Neuron (in vitro differentiated cells): Measurements from ENCODE around the gene PDK4.

Experiments used
- H2AFZ ChIP-seq: one replicate; pipeline ENCODE4 v1.6.1; 2013; ENCODE audit warnings: low read depth, mild to moderate bottlenecking, inconsistent platforms, low read length, moderate library complexity
- H3K27me3 ChIP-seq: one replicate; pipeline ENCODE4 v1.6.1; 2013; ENCODE audit warnings: low read length; ENCODE audit not compliant: insufficient read depth
- H3K36me3 ChIP-seq: one replicate; pipeline ENCODE4 v1.6.1; 2013; ENCODE audit warnings: low read length; ENCODE audit not compliant: insufficient read depth
- H3K4me1 ChIP-seq: one replicate; pipeline ENCODE4 v1.6.1; 2013; ENCODE audit warnings: low read length; ENCODE audit not compliant: insufficient read depth
- H3K4me3 ChIP-seq: 2 replicates; pipeline ENCODE4 v1.5.1; 2013; ENCODE audit warnings: mild to moderate bottlenecking, low read length, moderate library complexity
- H3K9me3 ChIP-seq: one replicate; pipeline ENCODE4 v1.6.1; 2013; ENCODE audit warnings: low read length

The PDK4 gene

DNA sequence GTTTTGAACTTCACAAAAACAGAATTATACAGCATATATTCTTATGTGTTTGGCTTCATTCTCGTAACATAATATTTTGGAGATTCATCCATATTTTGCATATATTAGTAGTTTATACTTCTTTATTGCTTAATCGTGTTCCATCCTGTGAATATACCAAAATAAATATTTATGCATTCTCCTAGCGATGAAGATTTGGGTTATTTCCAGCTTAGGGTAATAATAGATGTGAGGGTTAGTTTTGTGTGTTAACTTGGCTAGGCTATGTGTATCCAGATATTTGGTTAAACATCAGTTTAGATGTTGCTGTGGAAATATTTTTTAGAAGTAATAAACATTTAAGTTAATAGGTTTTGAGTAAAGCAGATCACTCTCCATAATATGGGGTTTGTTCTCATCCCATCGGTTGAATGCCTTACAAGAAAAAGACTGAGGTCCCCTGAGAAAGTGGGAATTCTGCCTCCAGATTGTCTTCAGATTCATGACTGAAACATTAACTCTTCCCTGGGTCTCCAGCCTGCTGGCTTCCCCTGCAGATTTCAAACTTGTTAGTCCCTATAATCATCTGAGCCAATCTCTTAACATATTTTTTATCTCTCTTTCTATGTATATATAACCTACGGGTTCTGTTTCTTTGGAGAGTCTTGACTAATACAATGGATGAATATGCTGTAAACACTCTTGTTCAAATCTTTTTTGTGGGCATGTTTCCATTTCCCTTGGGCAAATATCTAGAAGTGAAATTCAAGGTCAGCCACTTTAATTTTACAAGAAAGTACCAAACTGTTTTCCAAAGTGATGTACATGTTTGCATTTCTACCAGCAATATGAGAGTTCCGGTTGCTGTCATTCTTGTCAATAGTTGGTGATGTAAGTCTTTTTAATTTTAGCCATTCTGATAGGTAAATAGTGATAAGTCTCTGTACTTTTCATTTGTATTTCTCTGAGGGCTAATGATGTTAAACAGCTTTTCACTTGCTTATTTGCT lies 48.7 kb downstream of the PDK4 start:
- no peaks in the 10 kb centered on the region for H3K27me3 ChIP-seq
- H3K4me3 ChIP-seq: no peak overlapping the region
- H2AFZ ChIP-seq: no peak overlapping the region
- H3K36me3 ChIP-seq: no peaks in the 10 kb centered on the region
- no peaks in the 10 kb centered on the region for H3K4me1 ChIP-seq
- H3K9me3 ChIP-seq: no peaks in the 10 kb centered on the region

GRCh38 chr7:95546647-95547046 lies 49.7 kb downstream of the PDK4 start:
- no peak overlapping the region for H2AFZ ChIP-seq
- no peaks in the 10 kb centered on the region for H3K4me1 ChIP-seq
- H3K36me3 ChIP-seq: no peaks in the 10 kb centered on the region
- H3K9me3 ChIP-seq: no peaks in the 10 kb centered on the region
- H3K4me3 ChIP-seq: no peak overlapping the region
- no peaks in the 10 kb centered on the region for H3K27me3 ChIP-seq

- H3K4me3 ChIP-seq: no peak overlapping the region
- H3K27me3 ChIP-seq: no peaks in the 10 kb centered on the region
- H3K36me3 ChIP-seq: no peaks in the 10 kb centered on the region
- peak overlapping the region; percentile 93 for H2AFZ ChIP-seq
- H3K4me1 ChIP-seq: no peaks in the 10 kb centered on the region
- H3K9me3 ChIP-seq: no peaks in the 10 kb centered on the region
These were observed 50.6 kb downstream of the PDK4 start for GRCh38 chr7:95545673-95546072.

DNA sequence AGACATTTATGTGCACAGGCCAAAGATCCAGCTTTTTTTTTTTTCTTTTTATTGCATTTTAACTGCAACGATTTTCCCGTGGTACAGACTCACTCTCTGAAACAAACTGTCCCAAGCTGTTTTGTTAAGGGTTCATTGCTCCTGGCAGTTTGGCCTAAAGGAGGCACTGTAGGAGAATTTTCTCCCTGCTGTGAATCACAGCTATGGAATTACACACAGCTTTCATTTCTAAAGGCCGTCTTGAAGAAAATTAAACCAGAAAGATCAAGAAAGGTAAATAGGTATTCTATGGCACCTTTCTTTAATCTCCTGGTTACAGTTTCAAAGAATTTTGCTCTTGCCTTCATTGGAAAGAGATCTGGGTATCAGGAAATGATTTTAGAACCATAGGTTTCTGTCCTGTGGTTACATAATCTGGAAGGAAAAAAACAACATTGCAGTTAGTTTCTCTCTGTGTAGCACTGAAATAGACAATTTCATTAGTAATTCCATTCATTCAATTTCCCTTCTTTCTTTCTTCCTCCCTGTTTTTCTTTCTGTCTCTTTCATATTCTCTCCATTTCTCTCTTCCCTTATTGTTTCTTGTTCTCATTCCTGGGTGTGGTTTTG lies 51.2 kb downstream of the PDK4 start:
- H3K9me3 ChIP-seq: no peaks in the 10 kb centered on the region
- H2AFZ ChIP-seq: peak overlapping the region; percentile 93
- H3K4me1 ChIP-seq: no peaks in the 10 kb centered on the region
- no peaks in the 10 kb centered on the region for H3K36me3 ChIP-seq
- peak overlapping the region; percentile 16 for H3K4me3 ChIP-seq
- no peaks in the 10 kb centered on the region for H3K27me3 ChIP-seq

GRCh38 chr7:95544171-95544570 lies 52.1 kb downstream of the PDK4 start:
- no peaks in the 10 kb centered on the region for H3K4me1 ChIP-seq
- no peak overlapping the region for H3K4me3 ChIP-seq
- no peaks in the 10 kb centered on the region for H3K36me3 ChIP-seq
- no peaks in the 10 kb centered on the region for H3K9me3 ChIP-seq
- no peaks in the 10 kb centered on the region for H3K27me3 ChIP-seq
- H2AFZ ChIP-seq: no peak overlapping the region

GRCh38 chr7:95543312-95543711 lies 53.0 kb downstream of the PDK4 start:
- H2AFZ ChIP-seq: no peak overlapping the region
- H3K27me3 ChIP-seq: no peaks in the 10 kb centered on the region
- H3K9me3 ChIP-seq: no peaks in the 10 kb centered on the region
- no peaks in the 10 kb centered on the region for H3K36me3 ChIP-seq
- no peak overlapping the region for H3K4me3 ChIP-seq
- no peaks in the 10 kb centered on the region for H3K4me1 ChIP-seq

DNA sequence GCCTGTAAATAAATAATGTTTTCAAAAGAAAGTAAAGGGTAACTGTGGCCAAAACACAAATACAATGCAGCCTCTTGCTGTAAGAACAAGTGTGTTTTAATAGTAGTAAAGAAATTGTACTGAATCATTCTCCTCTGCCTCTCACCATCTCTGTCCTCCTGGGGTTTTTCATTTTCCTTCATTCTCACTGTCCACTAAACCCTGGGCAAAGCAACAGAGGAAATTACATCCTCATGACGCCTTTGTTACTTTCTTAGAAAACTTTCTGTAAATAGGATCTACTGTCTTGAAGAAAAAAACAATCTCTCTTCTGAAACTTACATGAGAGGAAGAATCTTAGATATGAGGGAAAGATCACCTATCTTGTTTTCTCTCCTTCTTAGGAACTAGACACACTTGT lies 56.0 kb downstream of the PDK4 start:
- Histone ChIP-seq H3K36me3 (no peaks in the 10 kb centered on the region), H3K4me1 (no peaks in the 10 kb centered on the region), H3K9me3 (no peaks in the 10 kb centered on the region), H3K27me3 (no peaks in the 10 kb centered on the region), H2AFZ (no peak overlapping the region), H3K4me3 (no peak overlapping the region)

DNA sequence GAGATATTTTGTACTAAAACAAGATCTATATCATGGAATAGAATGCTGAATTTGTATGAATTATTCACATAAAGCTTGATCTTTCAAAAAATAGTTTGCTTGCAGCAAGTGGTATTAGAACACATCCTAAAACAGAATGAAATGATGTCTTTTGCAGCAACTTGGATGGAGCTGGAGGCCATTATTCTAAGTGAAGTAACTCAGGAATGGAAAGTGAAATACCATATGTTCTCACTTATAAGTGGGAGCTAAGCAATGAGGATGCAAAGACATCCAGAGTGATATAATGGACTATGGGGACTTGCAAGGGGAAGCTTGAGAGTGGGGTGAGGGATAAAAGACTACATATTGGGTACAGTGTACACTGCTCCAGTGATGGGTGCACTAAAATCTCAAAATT lies 56.9 kb downstream of the PDK4 start:
- no peaks in the 10 kb centered on the region for H3K27me3 ChIP-seq
- H3K36me3 ChIP-seq: no peaks in the 10 kb centered on the region
- H3K4me3 ChIP-seq: no peak overlapping the region
- H3K9me3 ChIP-seq: no peaks in the 10 kb centered on the region
- H2AFZ ChIP-seq: no peak overlapping the region
- no peaks in the 10 kb centered on the region for H3K4me1 ChIP-seq

DNA sequence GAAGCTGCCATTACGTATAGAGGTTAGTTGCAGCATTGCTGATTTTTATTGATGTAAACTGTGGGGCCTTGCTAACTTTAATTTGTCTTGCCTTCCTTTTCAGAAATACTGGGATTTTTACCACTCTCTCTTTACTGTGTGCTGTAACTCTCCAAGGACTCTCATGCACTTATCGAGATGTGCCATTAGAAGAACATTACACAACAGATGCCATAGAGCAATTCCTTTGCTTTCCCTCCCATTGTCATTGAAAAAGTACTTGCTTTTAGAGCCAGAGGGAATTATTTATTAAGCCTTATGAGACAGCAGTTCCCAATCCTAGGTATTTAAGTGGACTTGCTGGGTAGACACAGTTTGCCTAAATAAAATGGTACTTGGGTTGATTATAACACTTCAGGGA lies 58.8 kb downstream of the PDK4 start:
- no peaks in the 10 kb centered on the region for H3K27me3 ChIP-seq

GRCh38 chr7:95536656-95537311 lies 59.5 kb downstream of the PDK4 start:
- Histone ChIP-seq H3K36me3 (no peaks in the 10 kb centered on the region), H3K4me1 (no peaks in the 10 kb centered on the region), H3K9me3 (no peaks in the 10 kb centered on the region), H2AFZ (no peak overlapping the region), H3K4me3 (no peak overlapping the region), H3K27me3 (no peaks in the 10 kb centered on the region)

More for the DNA sequence above, 58.8 kb downstream of the PDK4 start:
- Histone ChIP-seq H2AFZ (no peak overlapping the region), H3K36me3 (no peaks in the 10 kb centered on the region), H3K4me1 (no peaks in the 10 kb centered on the region), H3K9me3 (no peaks in the 10 kb centered on the region), H3K4me3 (no peak overlapping the region)

- H3K36me3 ChIP-seq: no peaks in the 10 kb centered on the region
- H2AFZ ChIP-seq: no peak overlapping the region
- no peaks in the 10 kb centered on the region for H3K4me1 ChIP-seq
- no peaks in the 10 kb centered on the region for H3K9me3 ChIP-seq
- no peak overlapping the region for H3K4me3 ChIP-seq
- H3K27me3 ChIP-seq: no peaks in the 10 kb centered on the region
These were observed 60.7 kb downstream of the PDK4 start for GRCh38 chr7:95535662-95536061.

GRCh38 chr7:95534796-95535195 lies 61.5 kb downstream of the PDK4 start:
- H3K9me3 ChIP-seq: no peaks in the 10 kb centered on the region
- H3K4me1 ChIP-seq: no peaks in the 10 kb centered on the region
- H3K36me3 ChIP-seq: no peaks in the 10 kb centered on the region
- no peak overlapping the region for H2AFZ ChIP-seq
- no peaks in the 10 kb centered on the region for H3K27me3 ChIP-seq
- H3K4me3 ChIP-seq: no peak overlapping the region
